HG03097 (cell line): ENCODE data around the gene ZWILCH.
"Not testable (repeated sequence)": the region's sequence is repeated elsewhere in the genome, so short reads cannot be mapped to it uniquely, and the experiment has no call there.

Source experiments
- ATAC-seq: cut with Tn5 transposase; IDR thresholded peaks from one replicate; pipeline ENCODE4 v1.9.1; 2021; ENCODE audit not compliant: unreplicated experiment, low FRiP score

Gene ZWILCH

GRCh38 chr15:66573719-66574595, 68.8 kb downstream of the ZWILCH start:
- no peak for ATAC-seq

- no peak for ATAC-seq
Observed at GRCh38 chr15:66574596-66574950, 69.4 kb downstream of the ZWILCH start.

GRCh38 chr15:66578286-66578875, 73.3 kb downstream of the ZWILCH start:
- ATAC-seq, result no peak

- no peak for ATAC-seq
Observed at GRCh38 chr15:66580643-66581042, 75.5 kb downstream of the ZWILCH start.

GRCh38 chr15:66581972-66582537, 76.9 kb downstream of the ZWILCH start:
- no peak for ATAC-seq

GRCh38 chr15:66586155-66586976, 81.2 kb downstream of the ZWILCH start:
- ATAC-seq, result no peak

GRCh38 chr15:66587020-66587419, 81.9 kb downstream of the ZWILCH start:
- ATAC-seq, result no peak

- ATAC-seq, result no peak
Observed at GRCh38 chr15:66587749-66588148, 82.6 kb downstream of the ZWILCH start.

- no peak for ATAC-seq
Observed at GRCh38 chr15:66588537-66588936, 83.4 kb downstream of the ZWILCH start.

GRCh38 chr15:66588971-66589370, 83.8 kb downstream of the ZWILCH start:
- ATAC-seq, result no peak

- ATAC-seq, result not testable (repeated sequence)
Observed at GRCh38 chr15:66589429-66589828, 84.3 kb downstream of the ZWILCH start.

GRCh38 chr15:66590435-66590834, 85.3 kb downstream of the ZWILCH start:
- no peak for ATAC-seq

GRCh38 chr15:66591322-66591862, 86.3 kb downstream of the ZWILCH start:
- no peak for ATAC-seq

- ATAC-seq, result no peak
Observed at GRCh38 chr15:66592505-66593218, 87.5 kb downstream of the ZWILCH start.

GRCh38 chr15:66593219-66593780, 88.2 kb downstream of the ZWILCH start:
- no peak for ATAC-seq

- no peak for ATAC-seq
Observed at GRCh38 chr15:66594344-66594743, 89.2 kb downstream of the ZWILCH start.

GRCh38 chr15:66594836-66595235, 89.7 kb downstream of the ZWILCH start:
- ATAC-seq, result no peak

- ATAC-seq, result no peak
Observed at GRCh38 chr15:66595332-66595731, 90.2 kb downstream of the ZWILCH start.

- ATAC-seq, result no peak
Observed at GRCh38 chr15:66595931-66596545, 90.9 kb downstream of the ZWILCH start.
